Activated T-helper 1 cell treated with anti-CD3 and anti-CD28 coated beads, Interleukin-2, amount 50 U/mL, for 16 hours (primary cell): ENCODE data around the gene CHKA.
A peak's percentile ranks its signal among the peaks of the same experiment; 100 is the strongest.

Experiments used
- DNase-seq, 2 donors: peaks; one replicate each; pipeline ENCODE4 v3.0.0-alpha.2; 2020; ENCODE audit warnings: low read depth in 1 of 2, low spot score in 1 of 2

Gene CHKA

GRCh38 chr11:68002938-68003845 lies 118.0 kb downstream of the CHKA start:
- peak; percentile 18 to 32 for DNase-seq
